ENCODE measurements around the gene PLA2G15.
A peak's percentile ranks its signal among the peaks of the same experiment; 100 is the strongest.
"Not testable (repeated sequence)": the region's sequence is repeated elsewhere in the genome, so short reads cannot be mapped to it uniquely, and the experiment has no call there.

PLA2G15 gene

GRCh38 chr16:68287276-68288251, 42.4 kb downstream of the PLA2G15 start:
- no peak overlapping the region for H3K27ac ChIP-seq (ENCODE audit: poor library complexity, severe bottlenecking)
- H3K4me3 ChIP-seq (ENCODE audit: severe bottlenecking), result no peak overlapping the region
- no peak for DNase-seq (ENCODE audit: low spot score)
- ATAC-seq (ENCODE audit: low read depth), result peak; percentile 78
- H3K4me1 ChIP-seq (ENCODE audit: insufficient read depth, poor library complexity, severe bottlenecking), result no peaks in the 10 kb centered on the region
- no peaks in the 10 kb centered on the region for H3K9me3 ChIP-seq (ENCODE audit: severe bottlenecking)
- H3K27me3 ChIP-seq (ENCODE audit: insufficient read depth, poor library complexity, severe bottlenecking), result no peaks in the 10 kb centered on the region
- peaks cover 53% of the 10 kb centered on the region for H3K36me3 ChIP-seq (ENCODE audit: low read depth)
- TF ChIP-seq, protein P1, sequence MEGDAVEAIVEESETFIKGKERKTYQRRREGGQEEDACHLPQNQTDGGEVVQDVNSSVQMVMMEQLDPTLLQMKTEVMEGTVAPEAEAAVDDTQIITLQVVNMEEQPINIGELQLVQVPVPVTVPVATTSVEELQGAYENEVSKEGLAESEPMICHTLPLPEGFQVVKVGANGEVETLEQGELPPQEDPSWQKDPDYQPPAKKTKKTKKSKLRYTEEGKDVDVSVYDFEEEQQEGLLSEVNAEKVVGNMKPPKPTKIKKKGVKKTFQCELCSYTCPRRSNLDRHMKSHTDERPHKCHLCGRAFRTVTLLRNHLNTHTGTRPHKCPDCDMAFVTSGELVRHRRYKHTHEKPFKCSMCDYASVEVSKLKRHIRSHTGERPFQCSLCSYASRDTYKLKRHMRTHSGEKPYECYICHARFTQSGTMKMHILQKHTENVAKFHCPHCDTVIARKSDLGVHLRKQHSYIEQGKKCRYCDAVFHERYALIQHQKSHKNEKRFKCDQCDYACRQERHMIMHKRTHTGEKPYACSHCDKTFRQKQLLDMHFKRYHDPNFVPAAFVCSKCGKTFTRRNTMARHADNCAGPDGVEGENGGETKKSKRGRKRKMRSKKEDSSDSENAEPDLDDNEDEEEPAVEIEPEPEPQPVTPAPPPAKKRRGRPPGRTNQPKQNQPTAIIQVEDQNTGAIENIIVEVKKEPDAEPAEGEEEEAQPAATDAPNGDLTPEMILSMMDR (IDR thresholded peaks at IDR 0.05; ENCODE audit: poor library complexity, severe bottlenecking), result no peak

- peaks cover 60% of the 10 kb centered on the region for H3K36me3 ChIP-seq (ENCODE audit: low read depth)
- no peak overlapping the region for H3K27ac ChIP-seq (ENCODE audit: poor library complexity, severe bottlenecking)
- no peaks in the 10 kb centered on the region for H3K4me1 ChIP-seq (ENCODE audit: insufficient read depth, poor library complexity, severe bottlenecking)
- H3K9me3 ChIP-seq (ENCODE audit: severe bottlenecking), result no peaks in the 10 kb centered on the region
- no peak for ATAC-seq (ENCODE audit: low read depth)
- TF ChIP-seq, protein P1 (IDR thresholded peaks at IDR 0.05; ENCODE audit: poor library complexity, severe bottlenecking), result no peak
- no peaks in the 10 kb centered on the region for H3K27me3 ChIP-seq (ENCODE audit: insufficient read depth, poor library complexity, severe bottlenecking)
- no peak for DNase-seq (ENCODE audit: low spot score)
- H3K4me3 ChIP-seq (ENCODE audit: severe bottlenecking), result no peak overlapping the region
These were observed 43.1 kb downstream of the PLA2G15 start for GRCh38 chr16:68288252-68288650.

GRCh38 chr16:68288796-68289195, 43.6 kb downstream of the PLA2G15 start:
- not testable (repeated sequence) for DNase-seq (ENCODE audit: low spot score); H3K9me3 ChIP-seq (ENCODE audit: severe bottlenecking); H3K4me1 ChIP-seq (ENCODE audit: insufficient read depth, poor library complexity, severe bottlenecking); ATAC-seq (ENCODE audit: low read depth); H3K4me3 ChIP-seq (ENCODE audit: severe bottlenecking); H3K27ac ChIP-seq (ENCODE audit: poor library complexity, severe bottlenecking); H3K27me3 ChIP-seq (ENCODE audit: insufficient read depth, poor library complexity, severe bottlenecking)
- peaks cover 63% of the 10 kb centered on the region for H3K36me3 ChIP-seq (ENCODE audit: low read depth)

DNA sequence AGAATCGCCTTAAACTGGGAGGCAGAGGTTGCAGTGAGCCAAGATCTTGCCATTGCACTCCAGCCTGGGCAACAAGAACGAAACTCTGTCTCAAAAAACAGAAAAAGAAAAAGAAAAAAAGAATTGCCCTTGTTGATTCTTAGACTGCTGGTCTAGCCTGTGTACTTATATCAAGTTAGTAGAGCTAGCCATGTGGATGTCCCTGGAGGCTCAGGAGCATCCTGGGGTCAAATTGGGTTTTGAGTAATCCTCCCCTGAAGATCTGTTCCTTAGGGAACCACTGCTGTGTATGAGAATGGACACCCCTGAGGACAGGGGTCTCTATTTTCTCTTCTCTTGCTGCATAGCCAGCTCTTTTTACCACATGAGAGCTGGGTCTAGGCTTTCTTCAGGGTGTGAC, 44.0 kb downstream of the PLA2G15 start:
- H3K4me1 ChIP-seq (ENCODE audit: insufficient read depth, poor library complexity, severe bottlenecking), result no peaks in the 10 kb centered on the region
- ATAC-seq (ENCODE audit: low read depth), result no peak
- TF ChIP-seq, protein P1 (IDR thresholded peaks at IDR 0.05; ENCODE audit: poor library complexity, severe bottlenecking), result no peak

GRCh38 chr16:68289621-68290329, 44.6 kb downstream of the PLA2G15 start:
- Histone ChIP-seq H3K27me3 (ENCODE audit: insufficient read depth, poor library complexity, severe bottlenecking) (no peaks in the 10 kb centered on the region), H3K4me3 (ENCODE audit: severe bottlenecking) (no peak overlapping the region), H3K9me3 (ENCODE audit: severe bottlenecking) (no peaks in the 10 kb centered on the region), H3K4me1 (ENCODE audit: insufficient read depth, poor library complexity, severe bottlenecking) (no peaks in the 10 kb centered on the region), H3K27ac (ENCODE audit: poor library complexity, severe bottlenecking) (no peak overlapping the region), H3K36me3 (ENCODE audit: low read depth) (peaks cover 73% of the 10 kb centered on the region)
- ATAC-seq (ENCODE audit: low read depth) (no peak), DNase-seq (ENCODE audit: low spot score) (no peak)
- TF ChIP-seq, protein P1 (IDR thresholded peaks at IDR 0.05; ENCODE audit: poor library complexity, severe bottlenecking), result no peak

More for the DNA sequence above, 44.0 kb downstream of the PLA2G15 start:
- H3K4me3 ChIP-seq (ENCODE audit: severe bottlenecking), result no peak overlapping the region
- DNase-seq (ENCODE audit: low spot score), result no peak
- H3K27me3 ChIP-seq (ENCODE audit: insufficient read depth, poor library complexity, severe bottlenecking), result no peaks in the 10 kb centered on the region
- peaks cover 67% of the 10 kb centered on the region for H3K36me3 ChIP-seq (ENCODE audit: low read depth)
- H3K27ac ChIP-seq (ENCODE audit: poor library complexity, severe bottlenecking), result no peak overlapping the region
- H3K9me3 ChIP-seq (ENCODE audit: severe bottlenecking), result no peaks in the 10 kb centered on the region

Measured in RWPE2 (cell line).